Suprapubic skin (tissue), 4 donors: Measurements from ENCODE around the gene NBAS. TPM values are rescaled to one million over a fixed set of nuclear protein-coding genes. Genes with fewer than 3 reads are reported as not detected.

Experiments
- DNase-seq, 2 donors: peaks; one replicate each; pipeline ENCODE4 v3.0.0-alpha.2; 2019; ENCODE audit warnings: low spot score in 2 of 2
- H3K27ac ChIP-seq: fragments of 200-600 bp; sonication (generic); one replicate; pipeline ENCODE4 v1.5.1; 2019
- H3K27me3 ChIP-seq: fragments of 200-600 bp; sonication (generic); one replicate; pipeline ENCODE4 v1.5.1; 2019
- H3K36me3 ChIP-seq: fragments of 200-600 bp; sonication (generic); one replicate; pipeline ENCODE4 v1.5.1; 2019
- H3K4me1 ChIP-seq: fragments of 200-600 bp; sonication (generic); one replicate; pipeline ENCODE4 v1.5.1; 2019
- H3K4me3 ChIP-seq: fragments of 200-600 bp; sonication (generic); one replicate; pipeline ENCODE4 v1.5.1; 2019; ENCODE audit warnings: mild to moderate bottlenecking
- H3K9me3 ChIP-seq: fragments of 200-600 bp; sonication (generic); one replicate; pipeline ENCODE4 v1.5.1; 2019
- CTCF ChIP-seq, 2 donors: fragments of 200-600 bp in 1 of 2; fragments of 450-650 bp in 1 of 2; sonication (generic) in 1 of 2; IDR thresholded peaks; one replicate each; pipeline ENCODE4 v1.5.1; 2016 to 2019; ENCODE audit warnings: antibody characterized with exemption in 2 of 2, mild to moderate bottlenecking in 1 of 2, moderate library complexity in 1 of 2
- EP300 ChIP-seq: sonication (generic); formaldehyde crosslinking; IDR thresholded peaks from one replicate; pipeline ENCODE4 v1.6.1; 2017; ENCODE audit warnings: antibody characterized with exemption
- POLR2A ChIP-seq, 2 donors: fragments of 450-650 bp; IDR thresholded peaks; one replicate each; pipeline ENCODE4 v1.6.1; 2017; ENCODE audit warnings: antibody characterized with exemption in 2 of 2, mild to moderate bottlenecking in 2 of 2, moderate library complexity in 2 of 2
- POLR2AphosphoS5 ChIP-seq, 3 donors: sonication (generic); formaldehyde crosslinking; IDR thresholded peaks; one replicate each; pipeline ENCODE4 v1.6.1; 2017; ENCODE audit warnings: antibody characterized with exemption in 3 of 3
- WGBS: methylation state at CpG from one replicate; pipeline ENCODE4 v1.1.5; 2018; 5-methylcytosine and 5-hydroxymethylcytosine counted together
- total RNA-seq, 4 donors: library from RNA; depleted of rRNA; stranded (reverse); fragments of >200 nt; gene quantifications; one replicate each; pipeline ENCODE4 v1.1.0, GENCODE V29; 2016

Gene NBAS
- total RNA-seq, 4 donors from 2014 or later: 44.4 to 48.4 (median 45.6) TPM

DNA sequence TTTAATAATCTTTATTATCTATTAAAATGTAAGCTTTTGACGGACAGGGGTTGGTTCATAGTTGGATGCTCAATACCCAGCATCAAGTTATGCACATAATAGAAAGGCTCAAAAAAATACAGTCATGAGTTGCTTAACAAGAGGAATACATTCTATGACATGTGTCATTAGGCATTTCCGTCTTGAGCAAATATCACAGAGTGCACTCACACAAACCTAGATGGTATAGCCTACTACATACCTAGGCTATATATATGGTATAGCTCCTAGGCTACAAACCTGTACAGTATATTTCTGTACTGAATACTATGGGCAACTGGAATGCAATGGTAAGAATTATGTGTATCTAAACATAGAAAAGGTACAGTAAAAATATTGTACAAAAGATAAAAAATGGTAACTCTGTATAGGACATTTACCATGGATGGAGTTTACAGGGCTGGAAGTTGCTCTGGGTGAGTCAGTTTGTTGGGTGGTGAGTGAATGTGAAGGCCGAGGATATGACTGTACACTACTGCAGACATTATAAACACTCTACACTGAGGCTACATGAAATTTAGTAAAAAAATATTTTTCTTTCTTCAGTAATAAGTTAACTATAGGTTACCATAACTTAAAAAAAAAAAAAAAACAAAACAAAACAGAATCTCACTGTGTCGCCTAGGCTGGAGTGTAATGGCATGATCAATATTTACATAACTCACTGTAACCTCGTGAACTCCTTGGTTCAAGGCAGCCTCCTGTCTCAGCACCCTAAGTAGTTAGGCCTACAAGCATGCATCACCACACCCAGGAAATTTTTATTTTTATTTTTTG is 201.2 kb downstream of the NBAS start:
- H3K4me3 ChIP-seq: no peak overlapping the region
- DNase-seq: no peak
- 91% methylated on average over 5 of the region's 5 CpGs for WGBS
- H3K27ac ChIP-seq: no peak overlapping the region
- H3K36me3 ChIP-seq: peaks cover 18% of the 10 kb centered on the region
- H3K4me1 ChIP-seq: no peaks in the 10 kb centered on the region
- TF ChIP-seq POLR2AphosphoS5 (IDR thresholded peaks at IDR 0.05) (no peak), CTCF (IDR thresholded peaks at IDR 0.05) (no peak), POLR2A (IDR thresholded peaks at IDR 0.05) (no peak), EP300 (no peak)
- H3K27me3 ChIP-seq: no peaks in the 10 kb centered on the region
- no peaks in the 10 kb centered on the region for H3K9me3 ChIP-seq

- Histone ChIP-seq H3K27me3 (no peaks in the 10 kb centered on the region), H3K27ac (no peak overlapping the region), H3K4me3 (no peak overlapping the region), H3K4me1 (no peaks in the 10 kb centered on the region), H3K9me3 (no peaks in the 10 kb centered on the region), H3K36me3 (peaks cover 15% of the 10 kb centered on the region)
- DNase-seq: no peak
- WGBS: 87% methylated on average over 5 of the region's 5 CpGs
- TF ChIP-seq CTCF (IDR thresholded peaks at IDR 0.05) (no peak), POLR2A (IDR thresholded peaks at IDR 0.05) (no peak), EP300 (no peak), POLR2AphosphoS5 (IDR thresholded peaks at IDR 0.05) (no peak)
These were observed 203.2 kb downstream of the NBAS start for GRCh38 chr2:15357922-15358321.

- 100% methylated on average over 1 of the region's 1 CpG for WGBS
- H3K4me3 ChIP-seq: no peak overlapping the region
- no peaks in the 10 kb centered on the region for H3K27me3 ChIP-seq
- no peak overlapping the region for H3K27ac ChIP-seq
- DNase-seq: no peak
- peaks cover 15% of the 10 kb centered on the region for H3K36me3 ChIP-seq
- H3K4me1 ChIP-seq: no peaks in the 10 kb centered on the region
- no peaks in the 10 kb centered on the region for H3K9me3 ChIP-seq
- no peak for TF ChIP-seq POLR2AphosphoS5 (IDR thresholded peaks at IDR 0.05)
- no peak for TF ChIP-seq EP300
- no peak for TF ChIP-seq POLR2A (IDR thresholded peaks at IDR 0.05)
- no peak for TF ChIP-seq CTCF (IDR thresholded peaks at IDR 0.05)
These were observed 203.9 kb downstream of the NBAS start for GRCh38 chr2:15357186-15357585.

GRCh38 chr2:15355386-15355785 is 205.7 kb downstream of the NBAS start:
- 77% methylated on average over 3 of the region's 3 CpGs for WGBS
- peaks cover 25% of the 10 kb centered on the region for H3K36me3 ChIP-seq

More at GRCh38 chr2:15355386-15355785, 205.7 kb downstream of the NBAS start:
- no peaks in the 10 kb centered on the region for H3K9me3 ChIP-seq
- H3K27me3 ChIP-seq: no peaks in the 10 kb centered on the region
- no peak for DNase-seq
- H3K4me1 ChIP-seq: no peaks in the 10 kb centered on the region
- H3K27ac ChIP-seq: no peak overlapping the region
- H3K4me3 ChIP-seq: no peak overlapping the region
- TF ChIP-seq POLR2A (IDR thresholded peaks at IDR 0.05) (no peak), CTCF (IDR thresholded peaks at IDR 0.05) (no peak), EP300 (no peak), POLR2AphosphoS5 (IDR thresholded peaks at IDR 0.05) (no peak)
